GF-D8 (cell line): Measurements from ENCODE around the gene DTHD1.

ENCODE experiments used
- DNase-seq: peaks from one replicate; lab custom pipeline; 2025; lab: John Stamatoyannopoulos, UW

DTHD1 gene

GRCh38 chr4:36348403-36348938 lies 67.1 kb downstream of the DTHD1 start:
- DNase-seq = no peak

- no peak for DNase-seq
These were observed 68.6 kb downstream of the DTHD1 start for GRCh38 chr4:36349938-36350549.

GRCh38 chr4:36351082-36351666 lies 69.8 kb downstream of the DTHD1 start:
- DNase-seq = no peak

GRCh38 chr4:36353998-36354397 lies 72.6 kb downstream of the DTHD1 start:
- DNase-seq = no peak

- no peak for DNase-seq
These were observed 76.8 kb downstream of the DTHD1 start for GRCh38 chr4:36358173-36358572.

- no peak for DNase-seq
These were observed 79.3 kb downstream of the DTHD1 start for GRCh38 chr4:36360755-36361154.

GRCh38 chr4:36363024-36363423 lies 81.6 kb downstream of the DTHD1 start:
- no peak for DNase-seq

DNA sequence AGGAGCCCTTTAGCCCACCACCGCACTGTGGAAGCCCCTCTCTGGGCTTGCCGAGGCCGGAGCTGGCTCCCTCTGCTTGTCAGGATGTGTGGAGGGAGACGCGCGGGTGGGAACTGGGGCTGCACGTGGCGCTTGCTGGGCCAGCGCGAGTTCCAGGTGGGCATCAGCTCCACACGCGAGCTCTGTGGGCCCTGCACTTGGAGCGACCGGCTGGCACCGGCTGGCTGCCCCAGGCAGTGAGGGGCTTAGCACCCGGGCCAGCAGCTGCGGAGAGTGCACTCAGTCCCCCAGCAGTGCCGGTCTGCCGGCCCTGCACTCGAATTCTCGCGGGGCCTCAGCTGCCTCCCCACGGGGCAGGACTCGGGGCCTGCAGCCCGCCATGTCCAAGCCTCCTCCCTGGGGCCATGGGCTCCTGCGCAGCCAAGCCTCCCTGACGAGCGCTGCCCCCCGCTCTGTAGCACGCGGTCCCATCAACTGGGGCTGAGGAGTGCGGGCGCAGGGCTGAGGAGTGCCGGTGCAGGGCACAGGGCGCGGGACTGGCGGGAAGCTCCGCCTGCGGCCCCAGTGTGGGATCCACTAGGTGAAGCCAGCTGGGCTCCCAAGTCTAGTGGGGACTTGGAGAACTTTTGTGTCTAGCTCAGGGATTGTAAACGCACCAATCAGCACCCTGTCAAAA lies 93.6 kb downstream of the DTHD1 start:
- no peak for DNase-seq

DNA sequence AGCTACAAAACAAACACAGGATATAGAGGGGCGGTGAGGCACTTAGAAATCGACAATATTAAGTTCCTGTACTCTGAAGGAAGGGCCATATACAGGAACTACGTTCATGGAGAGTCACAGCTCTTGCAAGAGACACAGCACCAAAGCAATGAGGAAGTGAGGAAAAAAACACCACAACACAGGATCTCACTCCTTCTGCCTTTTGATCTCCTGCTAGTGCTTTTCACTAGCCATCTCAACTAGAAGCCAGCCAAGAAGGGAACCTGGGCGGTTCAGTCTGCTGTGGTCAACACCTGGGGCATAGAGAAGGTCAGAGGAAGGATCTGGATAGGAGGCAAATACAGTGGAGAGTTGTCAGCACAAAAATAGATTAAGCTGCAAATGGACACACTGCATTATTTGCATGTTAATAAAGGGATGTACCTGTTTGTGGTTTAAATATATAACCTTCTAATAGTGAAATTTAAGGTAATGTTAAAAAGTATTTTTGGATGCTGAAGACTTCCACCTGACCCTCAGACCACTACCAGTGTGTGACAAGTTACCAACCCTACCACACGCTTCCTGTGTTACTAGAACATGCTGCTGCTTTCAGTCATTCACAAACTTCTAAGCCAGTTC lies 104.6 kb downstream of the DTHD1 start:
- peak; percentile 19 for DNase-seq

DNA sequence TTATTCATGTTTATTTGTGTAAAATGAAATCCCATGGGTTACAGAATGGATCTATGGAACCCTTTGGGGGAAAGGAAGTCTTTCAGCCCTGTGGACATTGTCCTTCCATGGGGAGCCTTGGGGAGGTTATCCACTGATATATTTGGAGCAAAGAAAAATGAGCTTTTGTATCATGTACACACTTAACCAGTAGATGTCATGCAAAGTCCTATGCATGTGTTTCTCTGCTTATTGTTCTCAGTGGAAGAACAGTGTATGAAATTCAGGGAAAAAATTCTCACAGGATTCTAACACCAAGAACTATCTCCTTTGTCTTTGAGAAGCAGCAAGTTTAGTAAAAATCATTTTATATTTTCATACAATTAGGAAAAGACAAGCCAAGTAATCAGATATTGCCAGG lies 105.3 kb downstream of the DTHD1 start:
- no peak for DNase-seq

GRCh38 chr4:36388710-36389109 lies 107.3 kb downstream of the DTHD1 start:
- DNase-seq = no peak

DNA sequence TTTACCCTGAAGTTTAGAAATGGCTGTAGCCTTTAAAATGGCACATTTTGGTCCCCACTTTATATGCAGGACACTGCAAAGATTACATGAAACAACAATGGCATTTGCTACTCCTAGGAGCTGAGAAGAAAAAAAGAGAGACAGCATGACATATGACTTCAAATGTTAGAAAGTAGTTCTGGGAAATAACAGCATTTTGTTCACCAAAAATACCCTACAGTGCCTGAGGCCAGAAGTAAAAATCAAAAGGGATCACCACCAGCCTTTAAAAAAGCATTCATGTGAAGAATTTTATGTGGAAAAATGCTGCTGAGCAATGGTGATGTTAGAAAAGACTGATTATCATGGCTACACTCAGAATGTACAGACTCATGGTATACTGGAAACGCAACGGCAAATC lies 110.0 kb downstream of the DTHD1 start:
- no peak for DNase-seq

- DNase-seq = no peak
These were observed 110.6 kb downstream of the DTHD1 start for GRCh38 chr4:36392024-36392423.

DNA sequence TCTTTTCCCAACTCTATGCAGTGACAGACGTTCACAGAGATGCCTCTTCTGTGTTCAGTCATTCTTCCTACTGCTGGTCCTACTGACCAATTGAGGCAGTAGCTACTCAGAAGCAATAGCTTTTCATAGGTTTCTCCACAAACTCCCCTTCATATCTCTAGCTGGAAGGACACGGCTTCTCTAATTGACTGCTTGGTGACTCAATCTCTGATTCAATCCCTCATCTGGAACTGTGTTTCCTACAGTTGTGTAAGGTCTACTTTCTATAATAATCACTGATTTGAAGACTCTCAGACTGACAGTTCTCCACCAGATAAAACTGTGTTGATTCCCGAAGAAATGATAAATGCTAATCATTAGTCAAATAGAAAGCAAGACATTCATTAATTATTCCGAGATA lies 111.5 kb downstream of the DTHD1 start:
- no peak for DNase-seq
